GM19452 (cell line): Measurements from ENCODE around the gene GCLM.

Experiments
- ATAC-seq: cut with Tn5 transposase; IDR thresholded peaks from one replicate; pipeline ENCODE4 v1.9.1; 2021; ENCODE audit not compliant: unreplicated experiment

The GCLM gene

GRCh38 chr1:93847811-93848288 lies 61.4 kb downstream of the GCLM start:
- ATAC-seq, result peak; percentile 30

DNA sequence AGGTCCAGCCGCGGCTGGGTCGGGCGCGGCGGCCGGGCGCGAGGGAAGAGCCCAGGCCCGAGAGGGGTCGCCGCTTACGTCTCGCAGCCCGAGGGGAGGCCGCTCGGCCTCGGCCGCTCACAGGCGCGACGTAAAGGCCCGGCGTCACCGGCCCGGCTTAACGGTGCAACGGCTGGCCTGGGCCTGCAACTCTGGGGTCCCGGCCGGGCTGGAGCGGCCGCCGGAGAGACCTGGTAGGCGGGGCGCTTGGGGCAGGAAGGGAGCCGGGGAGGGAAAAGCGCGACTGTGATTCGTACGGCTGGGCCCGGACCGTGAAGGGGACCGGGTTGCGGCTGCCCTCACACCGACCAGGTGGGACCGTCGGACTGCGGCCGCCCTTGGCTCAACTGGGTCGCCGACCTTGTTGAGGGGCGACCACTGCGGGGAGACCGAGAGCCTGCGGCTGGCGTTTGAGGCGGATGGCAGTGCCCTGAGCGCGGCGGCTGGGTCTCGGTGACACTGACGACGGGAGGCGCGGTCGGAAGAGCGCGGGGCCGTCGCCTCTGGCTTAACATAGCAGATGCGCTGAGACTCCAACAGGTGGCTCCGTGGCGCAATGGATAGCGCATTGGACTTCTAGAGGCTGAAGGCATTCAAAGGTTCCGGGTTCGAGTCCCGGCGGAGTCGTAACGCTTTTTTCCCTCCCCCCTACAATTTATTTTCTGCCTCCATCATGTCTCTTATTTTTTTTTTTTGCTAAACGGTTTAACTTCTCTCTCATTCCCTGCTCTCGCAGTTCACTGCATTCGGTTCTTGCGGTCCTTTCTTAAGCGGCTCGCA lies 62.0 kb downstream of the GCLM start:
- ATAC-seq, result peak; percentile 62

DNA sequence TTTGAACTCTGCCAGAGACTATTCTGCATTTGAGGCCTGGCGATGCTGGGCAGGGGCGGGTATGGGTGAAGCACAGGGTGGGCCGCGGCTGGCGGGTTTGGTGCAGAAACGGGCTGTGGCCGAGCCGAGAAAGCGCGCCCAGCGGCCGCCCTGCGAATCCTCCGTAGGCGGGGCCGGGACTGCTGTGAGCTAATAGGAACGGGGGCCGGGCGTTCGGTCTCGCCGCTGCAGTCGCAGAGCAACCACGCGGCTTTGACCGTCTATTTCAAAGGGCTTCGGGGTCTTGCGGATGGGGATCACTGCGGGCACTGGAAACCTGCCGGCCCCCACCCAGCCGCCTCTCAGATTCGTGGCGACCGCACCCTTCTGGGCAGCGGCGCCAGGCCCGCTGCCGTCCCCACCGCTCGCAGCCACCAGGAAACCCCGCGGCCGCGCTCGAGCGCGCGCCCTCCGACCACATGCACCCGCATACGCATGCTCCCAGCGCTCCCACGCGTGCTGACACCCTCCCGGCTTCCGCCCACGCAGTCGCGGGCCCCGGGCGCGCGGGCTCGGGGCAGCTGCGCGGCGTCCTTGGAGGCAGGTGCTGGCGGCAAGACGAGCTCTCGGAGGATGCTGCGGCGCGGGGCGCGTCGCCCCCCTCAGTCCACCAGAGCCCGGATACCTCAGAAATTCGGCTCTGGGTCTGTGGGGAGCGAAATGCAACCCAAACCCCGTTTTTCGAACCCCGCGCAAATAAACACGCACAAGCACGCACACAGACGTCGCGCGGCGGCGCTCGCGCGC lies 62.8 kb downstream of the GCLM start:
- ATAC-seq, result peak; percentile 52

DNA sequence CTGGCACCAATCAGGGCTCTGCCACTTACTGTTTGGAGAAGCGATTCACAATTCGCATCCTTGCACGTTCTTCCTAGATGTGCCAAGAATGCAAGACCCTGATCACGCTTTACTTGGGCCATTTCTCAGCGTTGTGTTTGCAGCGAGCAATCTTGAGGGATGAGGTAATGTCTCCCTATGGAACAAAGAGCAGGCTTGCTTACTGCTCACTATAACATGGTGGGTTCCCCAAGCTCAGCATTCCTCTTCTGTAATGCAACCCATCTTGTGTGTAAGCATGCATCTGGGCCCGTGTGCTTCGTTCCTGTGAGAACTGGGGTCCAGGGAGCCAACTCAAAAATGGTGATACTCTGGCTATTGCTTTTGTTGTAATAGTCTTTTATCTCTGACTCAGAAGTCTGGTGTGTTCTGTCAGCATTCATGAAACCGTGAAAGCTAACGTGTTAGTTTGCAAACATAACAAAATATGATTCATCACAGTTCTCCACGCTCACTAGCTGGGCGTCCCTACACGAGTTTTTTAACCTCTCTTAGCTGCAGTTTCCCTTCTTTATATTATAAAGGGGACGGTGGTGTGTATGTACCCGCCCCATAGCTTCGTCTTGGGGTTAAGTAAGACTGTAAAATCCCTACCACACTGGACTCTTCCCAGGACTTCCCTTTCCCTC lies 63.6 kb downstream of the GCLM start:
- peak; percentile 5 for ATAC-seq

GRCh38 chr1:93844262-93845045 lies 64.8 kb downstream of the GCLM start:
- ATAC-seq, result no peak

DNA sequence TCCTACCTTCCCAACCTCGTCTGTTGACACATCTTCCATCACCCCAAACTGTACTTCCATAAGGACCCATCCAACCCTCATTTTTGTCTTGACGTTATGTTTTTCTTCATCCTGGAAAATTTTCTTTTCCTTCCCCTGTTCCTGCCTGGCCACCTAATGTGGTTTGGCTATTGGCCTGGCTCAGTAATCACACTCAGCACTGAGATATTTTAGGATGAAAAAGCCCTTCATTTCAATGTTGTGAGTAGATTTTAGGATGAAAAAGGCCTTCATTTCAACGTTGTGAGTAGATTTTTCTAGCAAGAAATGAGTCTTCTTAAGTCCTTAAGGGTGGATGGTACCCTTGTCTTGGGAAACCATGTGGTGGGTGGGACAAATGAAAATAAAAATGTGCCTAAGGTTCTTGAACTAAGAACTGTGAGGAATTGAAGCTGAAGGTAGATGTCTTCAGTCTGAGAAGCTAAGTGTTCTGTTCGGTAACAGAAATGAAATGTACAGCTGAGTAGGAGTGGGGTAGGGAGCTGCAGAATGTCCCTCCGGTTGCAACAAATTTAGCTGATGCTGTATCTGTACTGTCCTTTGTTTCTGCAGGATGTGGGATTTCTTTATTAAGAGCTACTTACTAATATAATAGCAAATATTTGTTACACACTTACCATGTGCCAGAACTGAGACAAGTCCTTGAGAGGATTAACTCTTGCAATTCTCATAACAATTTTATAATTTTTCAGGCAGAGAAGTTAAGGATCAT lies 66.3 kb downstream of the GCLM start:
- no peak for ATAC-seq

- ATAC-seq, result no peak
These were observed 67.5 kb downstream of the GCLM start for GRCh38 chr1:93841771-93842170.

DNA sequence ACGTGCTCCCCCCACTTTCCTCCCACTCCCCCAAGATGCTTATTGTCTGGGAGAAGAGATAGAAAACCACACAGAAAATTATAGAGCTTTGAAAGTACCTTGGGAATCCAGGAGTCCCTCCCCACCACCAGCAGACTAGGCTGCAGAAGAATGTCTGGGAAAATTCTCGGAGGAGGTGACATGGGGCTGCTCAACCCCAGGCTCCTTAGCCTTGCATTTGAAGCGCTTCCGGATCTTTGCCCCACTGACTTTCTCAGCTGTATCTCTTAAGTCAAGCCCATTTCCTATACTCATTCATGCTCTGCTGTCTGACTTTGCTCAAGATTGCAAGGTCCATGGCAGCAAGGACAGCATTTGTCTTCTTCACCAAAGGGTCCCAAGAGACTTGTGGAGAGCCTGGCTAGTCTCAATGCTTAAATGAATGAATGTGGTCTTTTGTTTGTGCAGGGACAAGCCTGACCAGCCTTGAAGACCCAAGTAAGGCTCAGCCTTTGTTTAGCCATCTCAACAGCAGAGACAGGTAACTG lies 68.2 kb downstream of the GCLM start:
- no peak for ATAC-seq

- ATAC-seq, result no peak
These were observed 69.5 kb downstream of the GCLM start for GRCh38 chr1:93839753-93840152.

DNA sequence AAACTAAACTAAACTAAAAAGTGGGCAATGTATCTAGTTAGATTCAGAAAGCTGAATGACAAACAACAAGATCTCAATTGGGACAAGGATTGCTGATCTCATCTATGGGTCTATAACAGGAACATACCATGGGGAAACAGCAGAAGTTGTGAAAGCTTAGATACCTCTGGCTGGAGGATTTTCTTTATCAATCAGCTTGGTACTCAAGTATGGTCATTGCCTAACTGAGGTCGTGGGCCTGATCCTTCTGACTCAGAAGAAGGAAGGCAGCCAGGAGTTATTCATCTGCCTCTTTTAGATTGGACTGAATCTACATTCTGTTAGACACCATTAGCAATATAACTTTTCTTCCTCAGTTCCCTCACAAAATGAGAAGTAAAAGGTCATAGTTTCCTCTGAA lies 69.9 kb downstream of the GCLM start:
- no peak for ATAC-seq

DNA sequence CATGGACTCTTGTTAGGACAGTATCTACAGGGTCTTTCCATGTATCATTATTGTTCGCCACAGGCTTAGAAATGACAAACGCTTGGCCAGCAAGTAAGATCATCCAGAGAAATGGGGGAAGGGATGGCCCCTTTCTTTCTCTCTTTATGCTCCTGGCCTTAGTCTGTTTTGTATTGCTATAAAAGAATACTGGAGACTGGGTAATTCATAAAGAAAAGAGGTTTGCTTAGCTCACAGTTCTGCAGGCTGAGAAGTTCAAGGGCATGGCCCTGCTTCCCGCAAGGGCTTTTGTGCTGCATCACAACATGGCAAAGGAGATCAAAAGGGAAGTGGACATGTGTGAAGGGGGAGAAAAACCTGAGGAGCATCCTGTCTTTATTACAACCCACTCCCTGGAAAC lies 71.3 kb downstream of the GCLM start:
- no peak for ATAC-seq
